ENCODE measurements around the gene UGT3A1. TPM values are rescaled to one million over a fixed set of nuclear protein-coding genes. Genes with fewer than 3 reads are reported as not detected.

Gene UGT3A1
- total RNA-seq, 2 donors from 2014 or later, result not detected

DNA sequence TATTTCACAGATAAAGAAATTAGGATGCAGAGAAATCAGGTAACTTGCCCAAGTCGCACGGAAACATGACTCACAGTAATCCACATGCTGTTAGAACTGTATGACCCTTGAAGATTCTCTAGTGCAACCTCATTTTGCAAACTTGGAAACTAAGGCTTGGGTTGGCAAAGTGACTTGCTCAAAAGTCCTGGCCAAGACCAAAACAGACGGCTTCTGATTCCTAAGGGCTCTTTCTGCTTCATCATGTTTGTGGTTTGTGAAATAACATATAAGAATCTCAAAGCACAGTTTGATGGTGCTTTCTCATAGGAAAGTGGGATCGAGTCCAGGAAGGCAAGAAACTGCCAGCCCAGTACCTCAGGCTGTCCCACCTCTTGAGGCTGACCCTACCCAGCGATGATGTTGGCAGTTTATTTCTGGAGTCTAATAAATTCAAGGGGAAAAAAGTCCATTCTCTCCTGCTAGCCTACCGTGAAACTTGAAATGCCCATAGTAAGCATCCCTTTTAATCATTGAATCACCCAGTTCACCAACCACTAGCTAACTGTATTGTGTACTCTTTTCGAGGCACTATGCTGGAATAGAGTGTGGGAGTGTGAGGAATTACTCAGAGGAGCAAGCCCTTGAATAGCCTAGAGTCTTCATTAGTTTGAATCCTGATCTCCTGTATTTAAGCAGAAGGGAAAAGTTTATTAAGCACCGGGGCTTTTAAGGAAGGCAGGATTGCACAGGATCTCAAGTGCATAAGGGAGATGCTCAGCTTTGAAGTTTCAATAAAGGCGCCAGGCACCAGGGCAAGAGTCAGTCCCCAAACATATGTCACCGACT, 66.9 kb downstream of the UGT3A1 start:
- H3K27me3 ChIP-seq (replicated peaks; ENCODE audit: insufficient read depth), result no peaks in the 10 kb centered on the region
- H3K27ac ChIP-seq, result no peak overlapping the region
- H3K4me3 ChIP-seq, result no peak overlapping the region
- TF ChIP-seq, protein P1, sequence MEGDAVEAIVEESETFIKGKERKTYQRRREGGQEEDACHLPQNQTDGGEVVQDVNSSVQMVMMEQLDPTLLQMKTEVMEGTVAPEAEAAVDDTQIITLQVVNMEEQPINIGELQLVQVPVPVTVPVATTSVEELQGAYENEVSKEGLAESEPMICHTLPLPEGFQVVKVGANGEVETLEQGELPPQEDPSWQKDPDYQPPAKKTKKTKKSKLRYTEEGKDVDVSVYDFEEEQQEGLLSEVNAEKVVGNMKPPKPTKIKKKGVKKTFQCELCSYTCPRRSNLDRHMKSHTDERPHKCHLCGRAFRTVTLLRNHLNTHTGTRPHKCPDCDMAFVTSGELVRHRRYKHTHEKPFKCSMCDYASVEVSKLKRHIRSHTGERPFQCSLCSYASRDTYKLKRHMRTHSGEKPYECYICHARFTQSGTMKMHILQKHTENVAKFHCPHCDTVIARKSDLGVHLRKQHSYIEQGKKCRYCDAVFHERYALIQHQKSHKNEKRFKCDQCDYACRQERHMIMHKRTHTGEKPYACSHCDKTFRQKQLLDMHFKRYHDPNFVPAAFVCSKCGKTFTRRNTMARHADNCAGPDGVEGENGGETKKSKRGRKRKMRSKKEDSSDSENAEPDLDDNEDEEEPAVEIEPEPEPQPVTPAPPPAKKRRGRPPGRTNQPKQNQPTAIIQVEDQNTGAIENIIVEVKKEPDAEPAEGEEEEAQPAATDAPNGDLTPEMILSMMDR (IDR thresholded peaks at IDR 0.05), result no peak
- H3K4me1 ChIP-seq (ENCODE audit: control insufficient read depth in 1 of 2, low read depth in 2 of 2), result no peaks in the 10 kb centered on the region
- ATAC-seq (ENCODE audit: insufficient number of reproducible peaks, low FRiP score, low read depth) (no peak), DNase-seq (ENCODE audit: low spot score) (no peak)
- no peaks in the 10 kb centered on the region for H3K36me3 ChIP-seq
- no peaks in the 10 kb centered on the region for H3K9me3 ChIP-seq

DNA sequence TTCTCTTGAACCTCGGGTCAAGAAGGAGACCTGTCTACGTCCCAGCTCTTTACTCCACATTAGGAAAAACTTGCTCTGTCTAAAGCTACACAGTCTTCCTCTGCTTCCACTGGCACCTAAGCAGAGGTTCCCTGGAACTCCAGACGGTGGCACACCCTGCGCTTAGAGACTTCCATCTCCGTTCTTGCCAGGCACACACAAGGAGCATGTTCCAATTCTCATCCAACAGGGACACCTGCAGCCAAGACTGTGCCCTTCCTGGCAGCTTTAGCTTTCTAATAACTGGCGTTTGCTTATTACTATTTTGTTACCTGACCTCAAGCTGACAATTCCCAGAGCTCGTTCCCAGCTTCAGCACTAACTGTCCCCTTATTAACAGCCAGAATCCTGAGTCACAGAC, 68.7 kb downstream of the UGT3A1 start:
- no peak for ATAC-seq (ENCODE audit: insufficient number of reproducible peaks, low FRiP score, low read depth)
- H3K36me3 ChIP-seq, result no peaks in the 10 kb centered on the region
- no peak for DNase-seq (ENCODE audit: low spot score)
- TF ChIP-seq, protein P1 (IDR thresholded peaks at IDR 0.05), result no peak
- H3K4me1 ChIP-seq (ENCODE audit: control insufficient read depth in 1 of 2, low read depth in 2 of 2), result no peaks in the 10 kb centered on the region
- H3K27me3 ChIP-seq (replicated peaks; ENCODE audit: insufficient read depth), result no peaks in the 10 kb centered on the region
- no peak overlapping the region for H3K27ac ChIP-seq
- no peak overlapping the region for H3K4me3 ChIP-seq
- no peaks in the 10 kb centered on the region for H3K9me3 ChIP-seq

DNA sequence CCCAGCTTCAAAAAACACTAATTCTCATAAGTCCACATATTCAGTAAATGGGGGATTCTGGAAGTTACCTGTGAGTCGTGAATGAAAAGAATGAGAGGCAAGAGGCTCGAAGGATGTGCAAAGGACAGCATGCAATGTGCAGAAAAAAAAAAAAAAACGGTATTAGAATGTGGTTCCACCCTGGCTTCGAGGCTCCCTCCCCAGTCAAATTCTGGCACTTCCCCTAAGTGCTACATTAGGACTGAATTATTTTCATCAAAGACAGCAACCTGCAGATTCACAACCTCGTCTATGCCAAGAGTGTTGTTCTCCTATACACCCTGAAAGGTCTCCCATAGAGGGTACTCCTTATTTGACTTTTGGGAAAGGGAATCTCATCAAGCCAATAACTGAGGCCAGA, 69.3 kb downstream of the UGT3A1 start:
- DNase-seq (ENCODE audit: low spot score) (no peak), ATAC-seq (ENCODE audit: insufficient number of reproducible peaks, low FRiP score, low read depth) (no peak)
- Histone ChIP-seq H3K27ac (no peak overlapping the region), H3K4me3 (no peak overlapping the region), H3K9me3 (no peaks in the 10 kb centered on the region), H3K27me3 (replicated peaks; ENCODE audit: insufficient read depth) (no peaks in the 10 kb centered on the region), H3K4me1 (ENCODE audit: control insufficient read depth in 1 of 2, low read depth in 2 of 2) (no peaks in the 10 kb centered on the region), H3K36me3 (no peaks in the 10 kb centered on the region)
- TF ChIP-seq, protein P1 (IDR thresholded peaks at IDR 0.05), result no peak

DNA sequence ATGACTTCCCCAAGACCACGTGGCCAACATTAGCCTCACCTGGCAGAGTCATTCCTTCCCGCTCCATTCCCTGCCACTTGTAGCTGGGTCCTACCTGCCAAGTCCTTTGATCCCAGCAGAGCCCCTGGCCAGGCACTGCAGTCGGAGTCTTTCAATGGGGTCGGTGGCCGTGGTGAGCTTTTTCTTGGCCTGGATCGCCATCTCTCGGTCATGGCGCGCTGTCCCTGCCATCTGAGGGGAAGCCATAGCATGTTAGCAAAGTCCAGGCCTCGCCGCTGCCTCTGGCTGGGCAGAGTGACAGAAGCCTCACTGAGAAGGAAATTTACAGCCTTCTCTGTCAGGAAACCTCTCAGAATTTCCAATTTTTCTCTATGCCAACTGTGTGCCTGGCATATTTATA, 70.3 kb downstream of the UGT3A1 start:
- Histone ChIP-seq H3K27ac (no peak overlapping the region), H3K9me3 (no peaks in the 10 kb centered on the region), H3K4me3 (no peak overlapping the region), H3K27me3 (replicated peaks; ENCODE audit: insufficient read depth) (no peaks in the 10 kb centered on the region), H3K4me1 (ENCODE audit: control insufficient read depth in 1 of 2, low read depth in 2 of 2) (no peaks in the 10 kb centered on the region), H3K36me3 (no peaks in the 10 kb centered on the region)
- no peak for ATAC-seq (ENCODE audit: insufficient number of reproducible peaks, low FRiP score, low read depth)
- DNase-seq (ENCODE audit: low spot score), result no peak
- TF ChIP-seq, protein P1 (IDR thresholded peaks at IDR 0.05), result no peak

DNA sequence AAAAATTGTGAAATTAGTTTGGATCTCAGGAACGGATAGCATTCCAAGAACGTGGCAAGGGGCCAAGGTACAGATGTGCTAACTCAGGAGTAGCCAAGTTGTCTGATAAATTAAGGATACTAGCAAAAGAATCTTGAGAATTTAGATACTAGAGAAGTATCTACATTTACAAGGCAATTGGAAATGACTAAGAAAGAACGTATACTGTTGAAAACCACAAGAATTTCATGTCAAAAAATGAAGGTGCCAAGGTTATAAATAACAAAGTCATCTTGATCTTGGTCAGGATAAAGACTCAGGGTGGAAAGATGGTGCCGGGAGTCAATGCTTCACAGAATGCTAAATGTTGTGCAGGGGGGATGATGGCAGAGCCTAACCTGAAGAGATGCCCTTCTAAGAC, 72.0 kb downstream of the UGT3A1 start:
- H3K9me3 ChIP-seq, result no peaks in the 10 kb centered on the region
- DNase-seq (ENCODE audit: low spot score) (no peak), ATAC-seq (ENCODE audit: insufficient number of reproducible peaks, low FRiP score, low read depth) (no peak)
- H3K4me1 ChIP-seq (ENCODE audit: control insufficient read depth in 1 of 2, low read depth in 2 of 2), result no peaks in the 10 kb centered on the region
- no peak overlapping the region for H3K27ac ChIP-seq
- TF ChIP-seq, protein P1 (IDR thresholded peaks at IDR 0.05), result no peak
- H3K27me3 ChIP-seq (replicated peaks; ENCODE audit: insufficient read depth), result no peaks in the 10 kb centered on the region
- no peaks in the 10 kb centered on the region for H3K36me3 ChIP-seq
- no peak overlapping the region for H3K4me3 ChIP-seq
